Tibial nerve (tissue), 4 donors: ENCODE results near the gene MEP1B.

ENCODE experiments used
- CTCF ChIP-seq, 5 experiments: fragments of 200-600 bp in 3 of 5; fragments of 450-650 bp in 2 of 5; sonication (generic) in 3 of 5; IDR thresholded peaks; one replicate each; pipeline ENCODE4 v1.5.1; 2016 to 2019; ENCODE audit warnings: antibody characterized with exemption in 5 of 5, mild to moderate bottlenecking in 3 of 5, moderate library complexity in 2 of 5
- EP300 ChIP-seq, 2 donors: sonication (generic); formaldehyde crosslinking; IDR thresholded peaks; one replicate each; pipeline ENCODE4 v1.6.1; 2017; ENCODE audit warnings: antibody characterized with exemption in 2 of 2, mild to moderate bottlenecking in 1 of 2

GRCh38 chr18:32201948-32202672, 12.3 kb downstream of the MEP1B start:
- TF ChIP-seq CTCF (IDR thresholded peaks at IDR 0.05) (no peak), EP300 (IDR thresholded peaks at IDR 0.05) (no peak)
